A549 (cell line): Measurements from ENCODE around the gene GNG2. TPM values are rescaled to one million over a fixed set of nuclear protein-coding genes. Genes with fewer than 3 reads are reported as not detected.

Source experiments
- ATAC-seq, 2 experiments: fragments of 200-7000 bp in 1 of 2; fragments of >200 bp in 1 of 2; cut with Nextera tagmentation in 1 of 2; cut with Tn5 transposase in 1 of 2; 3 replicates each; pipeline versions ENCODE4 v1.8.0 to v1.9.1; 2018 to 2020; ENCODE audit warnings: mild to moderate bottlenecking in 1 of 2, moderate library complexity in 1 of 2
- CTCF ChIA-PET: fragments of 300-600 bp; sonication (Branson Sonifier 250); formaldehyde crosslinking; extraction: SDS; loops from one replicate; lab custom pipeline; 2021; ENCODE audit warnings: antibody characterized with exemption, inconsistent platforms; lab: Yijun Ruan, JAX
- POLR2A ChIA-PET: fragments of 350-600 bp; formaldehyde crosslinking; extraction: SDS; loops from one replicate; lab custom pipeline; 2021; ENCODE audit warnings: antibody characterized with exemption, inconsistent platforms; lab: Yijun Ruan, JAX
- DNase-seq, 2 experiments: peaks; one replicate each; pipeline versions ENCODE4 v3.0.0 to v3.0.0-alpha.2; 2011 to 2016; ENCODE audit warnings: low read depth in 1 of 2, low spot score in 1 of 2
- FAIRE-seq: peaks from 2 replicates; lab custom pipeline; 2011; peaks lifted over from hg19 to GRCh38; lab: Jason Lieb, UNC
- H3K27ac ChIP-seq, 2 experiments: fragments of >200 bp; sonication (Bioruptor Twin); formaldehyde crosslinking; 3 replicates each; pipeline ENCODE4 v1.5.1; 2016 to 2017
- H3K4me1 ChIP-seq: fragments of >200 bp; sonication (Bioruptor Twin); formaldehyde crosslinking; 3 replicates; pipeline ENCODE4 v1.6.1; 2016
- H3K4me2 ChIP-seq: fragments of >200 bp; sonication (Bioruptor Twin); formaldehyde crosslinking; 3 replicates; pipeline ENCODE4 v1.6.1; 2016
- H3K4me3 ChIP-seq: fragments of >200 bp; sonication (Bioruptor Twin); formaldehyde crosslinking; 3 replicates; pipeline ENCODE4 v1.5.1; 2016
- H3K9me3 ChIP-seq: fragments of >200 bp; sonication (Bioruptor Twin); formaldehyde crosslinking; 3 replicates; pipeline ENCODE4 v1.6.1; 2016
- ATOH8 ChIP-seq: fragments of 250-450 bp; sonication (Bioruptor Pico); IDR thresholded peaks from 2 replicates; pipeline ENCODE4 v1.5.0; 2020; ENCODE audit warnings: low read depth, mild to moderate bottlenecking, moderate library complexity
- CBX2 ChIP-seq: fragments of 200-600 bp; sonication (generic); IDR thresholded peaks from 2 replicates; pipeline ENCODE4 v1.6.1; 2016; ENCODE audit warnings: low read depth, mild to moderate bottlenecking, borderline replicate concordance
- CEBPB ChIP-seq, 2 experiments: fragments of >200 bp in 1 of 2; sonication (Bioruptor Twin) in 1 of 2; formaldehyde crosslinking in 1 of 2; IDR thresholded peaks; 2 replicates each; pipeline ENCODE4 v1.6.1; 2012 to 2016
- CHD2 ChIP-seq: fragments of 150-350 bp; IDR thresholded peaks from 2 replicates; pipeline ENCODE4 v1.6.1; 2014; ENCODE audit warnings: low read length; ENCODE audit not compliant: partially characterized antibody
- EHF ChIP-seq: fragments of 250-450 bp; sonication (Bioruptor Pico); IDR thresholded peaks from 2 replicates; pipeline ENCODE4 v1.5.0; 2020; ENCODE audit warnings: mild to moderate bottlenecking
- ELK1 ChIP-seq: fragments of 150-350 bp; IDR thresholded peaks from 2 replicates; pipeline ENCODE4 v1.6.1; 2014; ENCODE audit warnings: low read depth, mild to moderate bottlenecking, low read length
- GATA3 ChIP-seq: IDR thresholded peaks from 2 replicates; pipeline ENCODE4 v1.6.1; 2012; ENCODE audit warnings: borderline replicate concordance
- HEYL ChIP-seq: fragments of 250-450 bp; sonication (Bioruptor Pico); IDR thresholded peaks from 2 replicates; pipeline ENCODE4 v1.8.0; 2021; ENCODE audit warnings: mild to moderate bottlenecking, moderate library complexity
- HOXB5 ChIP-seq: fragments of 250-450 bp; sonication (Bioruptor Pico); IDR thresholded peaks from 2 replicates; pipeline ENCODE4 v1.5.0; 2020; ENCODE audit warnings: mild to moderate bottlenecking, moderate library complexity
- JUN ChIP-seq, 2 experiments: fragments of >200 bp; sonication (Bioruptor Twin); formaldehyde crosslinking; IDR thresholded peaks; 2 replicates in 1 of 2; 3 replicates in 1 of 2; pipeline ENCODE4 v1.6.1; 2016 to 2017
- JUNB ChIP-seq: fragments of >200 bp; sonication (Bioruptor Twin); formaldehyde crosslinking; IDR thresholded peaks from 2 replicates; pipeline ENCODE4 v1.6.1; 2016
- KDM1A ChIP-seq: fragments of 200-600 bp; sonication (generic); IDR thresholded peaks from 2 replicates; pipeline ENCODE4 v1.6.1; 2016; ENCODE audit warnings: low read depth, mild to moderate bottlenecking
- KDM5A ChIP-seq: fragments of 200-600 bp; sonication (generic); IDR thresholded peaks from 2 replicates; pipeline ENCODE4 v1.6.1; 2016; ENCODE audit warnings: antibody characterized with exemption, mild to moderate bottlenecking
- MAFK ChIP-seq: fragments of 450-650 bp; IDR thresholded peaks from 2 replicates; pipeline ENCODE4 v1.6.1; 2014; ENCODE audit not compliant: partially characterized antibody
- MAZ ChIP-seq: fragments of 150-350 bp; IDR thresholded peaks from 2 replicates; pipeline ENCODE4 v1.6.1; 2014; ENCODE audit warnings: antibody characterized with exemption, low read depth, low read length, borderline replicate concordance
- NPAS2 ChIP-seq: fragments of 250-450 bp; sonication (Bioruptor Pico); IDR thresholded peaks from 2 replicates; pipeline ENCODE4 v1.8.0; 2022; ENCODE audit warnings: mild to moderate bottlenecking, moderate library complexity, borderline replicate concordance
- NR3C1 ChIP-seq: fragments of >200 bp; sonication (Bioruptor Twin); formaldehyde crosslinking; IDR thresholded peaks from 3 replicates; pipeline ENCODE4 v1.6.1; 2017
- PHF8 ChIP-seq: fragments of 200-600 bp; sonication (generic); IDR thresholded peaks from 2 replicates; pipeline ENCODE4 v1.6.1; 2016; ENCODE audit warnings: low read depth, mild to moderate bottlenecking, antibody characterized with exemption, moderate library complexity, borderline replicate concordance
- RAD21 ChIP-seq, 2 experiments: fragments of >200 bp in 1 of 2; sonication (Bioruptor Twin) in 1 of 2; formaldehyde crosslinking in 1 of 2; IDR thresholded peaks in 1 of 2; conservative IDR thresholded peaks in 1 of 2; 2 replicates in 1 of 2; 3 replicates in 1 of 2; pipeline ENCODE4 v1.6.1; 2012 to 2018; ENCODE audit warnings: inconsistent platforms in 1 of 2
- RFX5 ChIP-seq: fragments of 450-650 bp; IDR thresholded peaks from 2 replicates; pipeline ENCODE4 v1.7.1; 2014; ENCODE audit warnings: antibody characterized with exemption, mild to moderate bottlenecking, moderate library complexity
- SMC3 ChIP-seq: fragments of >200 bp; sonication (Bioruptor Twin); formaldehyde crosslinking; IDR thresholded peaks from 3 replicates; pipeline ENCODE4 v1.6.1; 2018; ENCODE audit warnings: inconsistent platforms
- SREBF2 ChIP-seq: fragments of 450-650 bp; IDR thresholded peaks from 2 replicates; pipeline ENCODE4 v1.6.1; 2014; ENCODE audit warnings: mild to moderate bottlenecking, moderate library complexity
- TFCP2L1 ChIP-seq: fragments of 250-450 bp; sonication (Bioruptor Pico); IDR thresholded peaks from 2 replicates; pipeline ENCODE4 v1.5.0; 2021; ENCODE audit warnings: mild to moderate bottlenecking
- TP53 ChIP-seq: fragments of 250-450 bp; sonication (Bioruptor Pico); IDR thresholded peaks from 2 replicates; pipeline ENCODE4 v1.5.0; 2021; ENCODE audit warnings: mild to moderate bottlenecking, moderate library complexity
- ZC3H11A ChIP-seq: fragments of 450-650 bp; IDR thresholded peaks from 2 replicates; pipeline ENCODE4 v1.6.1; 2014; ENCODE audit warnings: antibody characterized with exemption, mild to moderate bottlenecking
- ZSCAN20 ChIP-seq: fragments of 250-450 bp; sonication (Bioruptor Pico); IDR thresholded peaks from 2 replicates; pipeline ENCODE4 v1.8.0; 2022; ENCODE audit warnings: mild to moderate bottlenecking, moderate library complexity
- WGBS: methylation state at CpG from one replicate; pipeline ENCODE4 v1.1.6; 2017; ENCODE audit errors: missing lambda C conversion rate; 5-methylcytosine and 5-hydroxymethylcytosine counted together
- polyA plus RNA-seq, 4 experiments: library from polyadenylated mRNA; depleted of rRNA in 3 of 4; stranded (reverse); fragments of >200 nt; fragmentation: RNase III in 1 of 4; extraction: RNeasy Plus Mini Kit Qiagen cat#74134 plus additional on column Dnase treatment in 1 of 4; gene quantifications; 2 replicates in 3 of 4; 3 replicates in 1 of 4; pipeline ENCODE4 v1.2.3, GENCODE V29; 2011 to 2017
- TF ChIP-seq, protein P1 (sequence below): IDR thresholded peaks from 2 replicates; pipeline ENCODE4 v1.6.1; 2012

The GNG2 gene
- polyA plus RNA-seq, 2 of the 4 experiments (the other 2 are of a cell fraction): 2.1 to 3.0 TPM

DNA sequence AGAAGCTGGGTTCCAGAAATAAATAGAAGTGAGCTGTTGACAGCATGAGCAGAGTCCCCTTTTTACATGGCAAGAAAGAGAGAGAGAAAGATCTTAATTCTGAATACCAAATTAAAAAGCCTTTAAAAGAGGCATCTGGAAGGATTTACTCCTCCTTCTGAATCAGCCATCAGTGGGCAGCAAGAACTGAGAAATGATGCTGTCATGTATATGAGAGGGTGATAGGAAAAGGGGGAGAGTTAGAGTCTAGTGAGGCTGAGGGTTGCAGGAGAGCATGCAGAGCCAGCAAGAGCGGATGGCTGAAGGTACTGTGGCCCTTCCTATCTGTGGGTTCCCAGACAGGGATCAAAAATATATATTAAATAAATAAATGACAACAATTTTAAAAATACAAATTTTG, 34.5 kb upstream of the GNG2 start:
- CTCF ChIA-PET: interaction anchor here (1.1 to 1.3 kb wide), 2 partner anchors 10 to 153 kb away, joined by 3 to 4 read pairs; no protein-coding TSS in a partner anchor
- DNase-seq: no peak
- no peak overlapping the region for H3K4me2 ChIP-seq
- no peak overlapping the region for H3K4me3 ChIP-seq
- TF ChIP-seq TP53: no peak
- TF ChIP-seq KDM5A: no peak
- TF ChIP-seq RAD21 (conservative IDR thresholded peaks at IDR 0.05 in 1 of 2, IDR thresholded peaks at IDR 0.05 in 1 of 2): no peak
- TF ChIP-seq MAFK: no peak
- no peak for TF ChIP-seq JUNB
- H3K27ac ChIP-seq: no peak overlapping the region
- POLR2A ChIA-PET: no interaction called here
- 93% methylated on average over 1 of the region's 1 CpG for WGBS
- H3K4me1 ChIP-seq: peaks cover 10% of the 10 kb centered on the region
- ATAC-seq: no peak
- no peak for FAIRE-seq
- H3K9me3 ChIP-seq: no peaks in the 10 kb centered on the region

- FAIRE-seq (no peak), ATAC-seq (peak; percentile 87 to 90)
- H3K4me2 ChIP-seq: peak overlapping the region; percentile 41; the same call in 2 of the 3 replicates
These were observed 32.2 kb upstream of the GNG2 start for GRCh38 chr14:51828017-51828797.

DNA sequence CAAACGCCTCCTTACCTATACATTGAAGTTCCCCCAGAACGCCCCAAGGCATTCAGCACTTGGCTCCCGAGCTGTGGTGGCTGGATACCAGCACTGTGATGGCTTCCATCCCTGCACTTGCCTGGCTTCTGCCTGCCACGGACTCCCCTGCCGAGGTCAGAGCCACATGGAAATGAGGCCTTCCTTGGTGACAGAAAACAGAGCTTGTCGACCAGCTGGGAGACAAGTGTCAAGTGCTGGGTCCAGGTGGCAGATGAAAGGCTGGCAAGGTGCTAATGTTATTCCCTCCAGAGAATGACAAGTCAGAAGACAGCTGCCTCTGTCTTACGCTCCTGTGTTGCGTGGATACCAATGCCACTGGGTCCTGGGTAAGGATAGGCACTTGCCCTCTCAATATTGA, 26.2 kb upstream of the GNG2 start:
- Histone ChIP-seq H3K9me3 (no peaks in the 10 kb centered on the region), H3K4me3 (no peak overlapping the region), H3K4me2 (no peak overlapping the region), H3K27ac (no peak overlapping the region), H3K4me1 (peaks cover 16% of the 10 kb centered on the region)
- ATAC-seq (no peak), DNase-seq (no peak), FAIRE-seq (no peak)
- ChIA-PET POLR2A (no interaction called here), CTCF (interaction anchor here (1.0 to 1.7 kb wide), 2 partner anchors 8 to 144 kb away, joined by 3 to 5 read pairs; no protein-coding TSS in a partner anchor)
- TF ChIP-seq CBX2 (no peak), RFX5 (no peak), HOXB5 (CRISPR knock-in tag) (no peak), JUN (IDR thresholded peaks at IDR 0.05) (no peak), HEYL (no peak), NR3C1 (no peak), CHD2 (no peak), JUNB (no peak), CEBPB (IDR thresholded peaks at IDR 0.05) (no peak)
- WGBS: 55% methylated on average over 8 of the region's 8 CpGs

More at GRCh38 chr14:51828017-51828797, 32.2 kb upstream of the GNG2 start:
- H3K4me1 ChIP-seq: peaks cover 10% of the 10 kb centered on the region
- H3K4me3 ChIP-seq: no peak overlapping the region
- ChIA-PET CTCF (interaction anchor here (0.6 to 4.0 kb wide), 7 partner anchors 12 to 176 kb away, joined by 3 to 17 read pairs (median 3); no protein-coding TSS in a partner anchor), POLR2A (no interaction called here)
- H3K27ac ChIP-seq: peak overlapping the region; percentile 23 to 65; a peak in 4 of 6 replicates
- DNase-seq: peak; percentile 31 to 33
- TF ChIP-seq RAD21 (conservative IDR thresholded peaks at IDR 0.05 in 1 of 2, IDR thresholded peaks at IDR 0.05 in 1 of 2) (no peak), SREBF2 (no peak), ZC3H11A (no peak), MAZ (no peak), GATA3 (no peak), ZSCAN20 (no peak), CEBPB (IDR thresholded peaks at IDR 0.05) (no peak), NR3C1 (no peak), EHF (CRISPR knock-in tag) (no peak), PHF8 (no peak), KDM1A (no peak), TP53 (no peak), SMC3 (no peak), TFCP2L1 (CRISPR knock-in tag) (no peak), NPAS2 (CRISPR knock-in tag) (no peak), MAFK (no peak), ATOH8 (CRISPR knock-in tag) (no peak), ELK1 (no peak)
- TF ChIP-seq, protein P1, sequence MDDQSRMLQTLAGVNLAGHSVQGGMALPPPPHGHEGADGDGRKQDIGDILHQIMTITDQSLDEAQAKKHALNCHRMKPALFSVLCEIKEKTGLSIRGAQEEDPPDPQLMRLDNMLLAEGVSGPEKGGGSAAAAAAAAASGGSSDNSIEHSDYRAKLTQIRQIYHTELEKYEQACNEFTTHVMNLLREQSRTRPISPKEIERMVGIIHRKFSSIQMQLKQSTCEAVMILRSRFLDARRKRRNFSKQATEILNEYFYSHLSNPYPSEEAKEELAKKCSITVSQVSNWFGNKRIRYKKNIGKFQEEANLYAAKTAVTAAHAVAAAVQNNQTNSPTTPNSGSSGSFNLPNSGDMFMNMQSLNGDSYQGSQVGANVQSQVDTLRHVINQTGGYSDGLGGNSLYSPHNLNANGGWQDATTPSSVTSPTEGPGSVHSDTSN: no peak
- 33% methylated on average over 8 of the region's 8 CpGs for WGBS
- H3K9me3 ChIP-seq: no peaks in the 10 kb centered on the region
